ENCODE measurements around the gene KLK1.
"Not testable (repeated sequence)": the region's sequence is repeated elsewhere in the genome, so short reads cannot be mapped to it uniquely, and the experiment has no call there.

Gene KLK1

DNA sequence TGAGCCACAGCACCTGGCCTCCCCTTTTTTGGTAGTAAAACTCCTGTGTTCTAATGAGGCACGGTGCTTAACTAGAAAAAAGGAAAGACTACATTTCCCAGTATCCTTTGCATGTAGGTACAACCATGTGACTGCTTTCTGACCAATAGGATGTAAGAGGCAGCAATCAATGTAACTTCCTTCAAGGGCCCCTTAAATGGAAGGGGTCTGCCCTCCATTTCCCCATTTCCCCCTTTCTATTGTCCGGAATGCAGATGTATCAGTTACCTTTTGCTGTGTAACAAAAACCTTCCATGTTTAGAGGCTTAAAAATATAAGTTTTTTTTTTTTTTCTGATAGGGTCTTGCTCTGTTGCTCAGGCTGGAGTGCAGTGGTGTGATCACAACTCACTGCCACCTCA is 51.1 kb downstream of the KLK1 start:
- in situ Hi-C loops (cut with MboI; ENCODE audit: low sequenced_read_pairs, unreplicated experiment), result no loop called here
- TF ChIP-seq, protein P1, sequence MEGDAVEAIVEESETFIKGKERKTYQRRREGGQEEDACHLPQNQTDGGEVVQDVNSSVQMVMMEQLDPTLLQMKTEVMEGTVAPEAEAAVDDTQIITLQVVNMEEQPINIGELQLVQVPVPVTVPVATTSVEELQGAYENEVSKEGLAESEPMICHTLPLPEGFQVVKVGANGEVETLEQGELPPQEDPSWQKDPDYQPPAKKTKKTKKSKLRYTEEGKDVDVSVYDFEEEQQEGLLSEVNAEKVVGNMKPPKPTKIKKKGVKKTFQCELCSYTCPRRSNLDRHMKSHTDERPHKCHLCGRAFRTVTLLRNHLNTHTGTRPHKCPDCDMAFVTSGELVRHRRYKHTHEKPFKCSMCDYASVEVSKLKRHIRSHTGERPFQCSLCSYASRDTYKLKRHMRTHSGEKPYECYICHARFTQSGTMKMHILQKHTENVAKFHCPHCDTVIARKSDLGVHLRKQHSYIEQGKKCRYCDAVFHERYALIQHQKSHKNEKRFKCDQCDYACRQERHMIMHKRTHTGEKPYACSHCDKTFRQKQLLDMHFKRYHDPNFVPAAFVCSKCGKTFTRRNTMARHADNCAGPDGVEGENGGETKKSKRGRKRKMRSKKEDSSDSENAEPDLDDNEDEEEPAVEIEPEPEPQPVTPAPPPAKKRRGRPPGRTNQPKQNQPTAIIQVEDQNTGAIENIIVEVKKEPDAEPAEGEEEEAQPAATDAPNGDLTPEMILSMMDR (IDR thresholded peaks at IDR 0.05; ENCODE audit: borderline replicate concordance, control extremely low read depth, extremely low read depth, insufficient read depth, missing control alignments), result no peak
- DNase-seq (ENCODE audit: low spot score), result no peak

DNA sequence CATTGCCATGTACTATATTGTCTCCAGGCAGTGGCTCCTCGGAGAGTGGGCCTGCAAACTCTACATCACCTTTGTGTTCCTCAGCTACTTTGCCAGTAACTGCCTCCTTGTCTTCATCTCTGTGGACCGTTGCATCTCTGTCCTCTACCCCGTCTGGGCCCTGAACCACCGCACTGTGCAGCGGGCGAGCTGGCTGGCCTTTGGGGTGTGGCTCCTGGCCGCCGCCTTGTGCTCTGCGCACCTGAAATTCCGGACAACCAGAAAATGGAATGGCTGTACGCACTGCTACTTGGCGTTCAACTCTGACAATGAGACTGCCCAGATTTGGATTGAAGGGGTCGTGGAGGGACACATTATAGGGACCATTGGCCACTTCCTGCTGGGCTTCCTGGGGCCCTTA is 52.7 kb downstream of the KLK1 start:
- no peak for DNase-seq (ENCODE audit: low spot score)
- in situ Hi-C loops (cut with MboI; ENCODE audit: low sequenced_read_pairs, unreplicated experiment), result no loop called here
- TF ChIP-seq, protein P1 (IDR thresholded peaks at IDR 0.05; ENCODE audit: borderline replicate concordance, control extremely low read depth, extremely low read depth, insufficient read depth, missing control alignments), result no peak

DNA sequence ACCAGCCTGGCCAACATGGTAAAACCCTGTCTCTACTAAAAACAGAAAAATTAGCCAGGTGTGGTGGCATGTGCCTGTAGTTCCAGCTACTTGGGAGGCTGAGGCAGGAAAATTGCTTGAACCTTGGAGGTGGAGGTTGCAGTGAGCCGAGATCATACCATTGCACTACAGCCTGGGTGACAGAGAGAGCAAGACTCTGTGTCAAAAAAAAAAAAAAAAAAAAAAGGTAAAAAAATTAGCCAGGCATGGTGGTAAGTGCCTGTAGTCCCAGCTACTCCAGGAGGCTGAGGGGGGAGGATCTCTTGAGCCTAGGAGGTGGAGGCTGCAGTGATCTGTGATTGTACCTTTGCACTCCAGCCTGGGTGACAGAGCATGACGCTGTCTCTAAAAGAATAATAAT is 53.4 kb downstream of the KLK1 start, which contains the start of gene GPR32:
TSS of gene GPR32 (plus strand) at position 301 of the 400 bp plus-strand sequence. CDS start 137 bp downstream, outside the sequence.
- DNase-seq (ENCODE audit: low spot score); in situ Hi-C loops (cut with MboI; ENCODE audit: low sequenced_read_pairs, unreplicated experiment): not testable (repeated sequence)
